GM18907 (cell line): ENCODE results near the gene BABAM1.
A peak's percentile ranks its signal among the peaks of the same experiment; 100 is the strongest.
"Not testable (repeated sequence)": the region's sequence is repeated elsewhere in the genome, so short reads cannot be mapped to it uniquely, and the experiment has no call there.

Experiments
- ATAC-seq: cut with Tn5 transposase; IDR thresholded peaks from one replicate; pipeline ENCODE4 v1.9.1; 2021; ENCODE audit warnings: mild to moderate bottlenecking, moderate library complexity; ENCODE audit not compliant: unreplicated experiment

Gene BABAM1

GRCh38 chr19:17268754-17269153 is 1.5 kb downstream of the BABAM1 start:
- ATAC-seq: no peak

- not testable (repeated sequence) for ATAC-seq
Measured at GRCh38 chr19:17274892-17275291, 7.6 kb downstream of the BABAM1 start.

GRCh38 chr19:17275441-17276175 is 8.4 kb downstream of the BABAM1 start:
- ATAC-seq: no peak

- no peak for ATAC-seq
Measured at GRCh38 chr19:17279436-17279835, 12.2 kb downstream of the BABAM1 start.

- peak; percentile 23 for ATAC-seq
Measured at GRCh38 chr19:17281391-17282304, 14.4 kb downstream of the BABAM1 start, which contains the start of gene ANKLE1. Gene ANKLE1 (plus strand): TSS chr19:17281901. CDS start chr19:17281921, 20 bp downstream.

- ATAC-seq: peak; percentile 74
Measured at GRCh38 chr19:17282488-17283125, 15.4 kb downstream of the BABAM1 start.

- ATAC-seq: no peak
Measured at GRCh38 chr19:17283504-17283996, 16.3 kb downstream of the BABAM1 start.

GRCh38 chr19:17285415-17286135 is 18.3 kb downstream of the BABAM1 start:
- ATAC-seq: no peak

- ATAC-seq: no peak
Measured at GRCh38 chr19:17286263-17286662, 19.0 kb downstream of the BABAM1 start.

GRCh38 chr19:17286752-17287151 is 19.5 kb downstream of the BABAM1 start:
- ATAC-seq: no peak

GRCh38 chr19:17289489-17289888 is 22.2 kb downstream of the BABAM1 start:
- no peak for ATAC-seq

GRCh38 chr19:17292301-17293074 is 25.2 kb downstream of the BABAM1 start:
- ATAC-seq: peak; percentile 76

- no peak for ATAC-seq
Measured at GRCh38 chr19:17293605-17294004, 26.4 kb downstream of the BABAM1 start.

GRCh38 chr19:17294051-17294891 is 27.0 kb downstream of the BABAM1 start:
- no peak for ATAC-seq

GRCh38 chr19:17295551-17295950 is 28.3 kb downstream of the BABAM1 start:
- ATAC-seq: not testable (repeated sequence)

- ATAC-seq: no peak
Measured at GRCh38 chr19:17296273-17296672, 29.0 kb downstream of the BABAM1 start.

- ATAC-seq: no peak
Measured at GRCh38 chr19:17296976-17297375, 29.7 kb downstream of the BABAM1 start.

GRCh38 chr19:17300992-17301619 is 33.9 kb downstream of the BABAM1 start:
- no peak for ATAC-seq
